ENCODE results near the gene ZNF33A.

The ZNF33A gene

DNA sequence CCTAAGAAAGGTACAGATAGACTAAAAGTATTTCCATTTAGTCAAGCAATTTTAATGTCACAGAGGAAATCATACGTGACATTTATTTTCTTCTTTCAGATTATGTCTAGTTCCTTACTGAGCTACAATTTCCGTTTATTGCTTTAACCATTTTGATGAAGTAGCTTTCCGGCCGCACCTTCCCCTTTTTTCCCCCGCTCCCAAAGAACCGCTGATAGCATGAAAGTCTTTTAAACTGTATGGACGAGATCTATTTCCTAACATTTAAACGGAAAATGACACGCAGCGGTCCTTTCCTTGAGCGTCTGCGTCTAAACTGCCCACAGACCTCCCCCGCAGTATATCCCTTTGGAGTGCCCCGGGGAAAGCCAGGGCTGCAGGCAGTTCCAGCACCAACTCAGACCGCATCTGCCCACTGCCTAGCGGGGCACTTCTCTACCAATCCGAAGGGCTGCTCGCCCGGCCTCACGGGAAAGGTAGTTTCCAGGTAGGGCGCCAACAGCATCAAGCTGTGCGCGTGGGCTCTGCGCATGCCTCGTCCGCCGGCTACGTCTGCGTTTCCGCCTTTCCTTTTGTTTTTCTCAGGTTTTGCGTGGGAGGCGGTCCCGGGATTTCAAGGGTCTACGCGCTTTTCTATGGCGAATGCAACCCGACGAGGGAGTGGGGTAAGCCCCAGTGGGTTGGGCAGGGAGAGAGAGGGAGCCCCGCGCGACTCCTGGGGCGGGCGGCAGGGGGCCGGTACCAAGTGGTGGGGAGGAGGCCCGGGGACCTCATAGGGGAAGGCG, at the start of gene ZNF33A:
TSS of gene ZNF33A (plus strand) at position 557 of the 785 bp plus-strand sequence. CDS start 1,667 bp downstream, outside the sequence.
- H3K4me3 ChIP-seq (ENCODE audit: low read depth, low read length): peak within 1 kb of the TSS; percentile 64
- peak; percentile 95 for DNase-seq (ENCODE audit: low read depth, low spot score)
- in situ Hi-C loops (cut with HindIII; ENCODE audit: low sequenced_read_pairs): no loop called here
- TF ChIP-seq, protein P1, sequence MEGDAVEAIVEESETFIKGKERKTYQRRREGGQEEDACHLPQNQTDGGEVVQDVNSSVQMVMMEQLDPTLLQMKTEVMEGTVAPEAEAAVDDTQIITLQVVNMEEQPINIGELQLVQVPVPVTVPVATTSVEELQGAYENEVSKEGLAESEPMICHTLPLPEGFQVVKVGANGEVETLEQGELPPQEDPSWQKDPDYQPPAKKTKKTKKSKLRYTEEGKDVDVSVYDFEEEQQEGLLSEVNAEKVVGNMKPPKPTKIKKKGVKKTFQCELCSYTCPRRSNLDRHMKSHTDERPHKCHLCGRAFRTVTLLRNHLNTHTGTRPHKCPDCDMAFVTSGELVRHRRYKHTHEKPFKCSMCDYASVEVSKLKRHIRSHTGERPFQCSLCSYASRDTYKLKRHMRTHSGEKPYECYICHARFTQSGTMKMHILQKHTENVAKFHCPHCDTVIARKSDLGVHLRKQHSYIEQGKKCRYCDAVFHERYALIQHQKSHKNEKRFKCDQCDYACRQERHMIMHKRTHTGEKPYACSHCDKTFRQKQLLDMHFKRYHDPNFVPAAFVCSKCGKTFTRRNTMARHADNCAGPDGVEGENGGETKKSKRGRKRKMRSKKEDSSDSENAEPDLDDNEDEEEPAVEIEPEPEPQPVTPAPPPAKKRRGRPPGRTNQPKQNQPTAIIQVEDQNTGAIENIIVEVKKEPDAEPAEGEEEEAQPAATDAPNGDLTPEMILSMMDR (IDR thresholded peaks at IDR 0.05; ENCODE audit: low read depth, low read length): no peak

DNA sequence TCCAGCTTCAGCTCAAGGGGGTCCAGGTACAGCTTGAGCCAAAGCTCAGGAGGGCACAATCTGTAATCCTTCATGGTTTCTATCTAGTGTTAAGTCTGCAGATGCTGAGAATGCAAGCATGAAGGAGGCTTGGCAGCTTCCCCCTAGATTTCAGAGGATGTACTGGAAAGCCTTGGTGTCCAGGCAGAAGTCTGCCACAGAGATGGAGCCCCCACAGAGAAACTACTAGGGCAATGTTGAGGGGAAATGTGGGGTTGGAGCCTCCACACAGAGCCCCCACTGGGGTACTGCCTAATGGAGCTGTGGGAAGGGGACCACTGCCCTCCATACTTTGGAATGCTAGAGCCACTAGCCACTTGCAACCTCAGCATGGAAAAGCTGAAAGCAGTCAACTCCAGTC, 45.5 kb upstream of the ZNF33A start:
- DNase-seq (ENCODE audit: low read depth, low spot score): no peak
- in situ Hi-C loops (cut with HindIII; ENCODE audit: low sequenced_read_pairs): no loop called here
- no peak overlapping the region for H3K4me3 ChIP-seq (ENCODE audit: low read depth, low read length)
- TF ChIP-seq, protein P1 (IDR thresholded peaks at IDR 0.05; ENCODE audit: low read depth, low read length): no peak

DNA sequence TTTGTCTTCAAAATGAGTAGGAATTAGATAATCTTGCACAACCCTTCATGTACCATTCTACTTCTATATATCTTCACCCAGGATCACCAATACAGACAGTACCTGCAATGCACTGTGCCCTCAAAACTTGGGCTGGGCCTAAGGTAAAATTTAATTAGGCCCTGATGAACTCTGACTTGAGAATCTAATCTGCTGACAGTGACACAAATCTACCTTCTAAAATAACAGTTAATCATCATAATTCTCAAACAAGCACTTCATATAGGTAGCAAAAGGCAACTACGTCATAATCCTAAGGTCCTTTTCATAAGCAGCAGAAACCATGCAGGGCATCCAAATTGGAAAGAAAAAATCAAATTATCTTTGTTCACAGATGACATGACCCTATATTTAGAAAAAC, 38.1 kb upstream of the ZNF33A start:
- TF ChIP-seq, protein P1 (IDR thresholded peaks at IDR 0.05; ENCODE audit: low read depth, low read length): no peak
- DNase-seq (ENCODE audit: low read depth, low spot score): no peak
- H3K4me3 ChIP-seq (ENCODE audit: low read depth, low read length): no peak overlapping the region
- in situ Hi-C loops (cut with HindIII; ENCODE audit: low sequenced_read_pairs): no loop called here

DNA sequence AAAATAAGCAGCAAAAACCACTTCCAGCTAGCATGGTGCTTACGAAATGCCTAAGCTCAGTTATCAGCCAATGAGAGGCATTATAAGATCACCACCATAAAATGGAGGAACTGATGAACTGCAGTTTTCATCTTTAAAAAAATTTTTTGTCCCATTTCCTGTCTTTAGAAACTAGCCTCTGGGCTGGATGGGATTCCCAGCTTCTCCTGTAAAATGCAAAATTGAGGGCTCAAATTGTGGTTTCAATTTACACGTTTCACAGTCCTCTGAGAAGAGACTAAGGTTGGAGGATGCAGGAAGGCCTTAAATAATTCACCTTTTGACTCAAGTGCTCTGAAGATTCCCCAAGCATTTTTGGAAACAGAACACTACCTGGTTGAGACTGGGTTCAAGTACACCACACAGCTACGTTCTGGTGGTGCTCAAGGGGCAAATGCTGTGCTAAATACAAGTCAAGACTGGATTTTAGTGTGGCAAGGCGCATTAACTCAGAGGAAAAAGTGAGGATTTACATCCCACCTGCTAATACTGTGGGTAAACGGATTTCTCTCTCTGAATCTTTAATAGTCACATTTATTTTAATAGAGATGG, 35.0 kb upstream of the ZNF33A start:
- peak; percentile 11 for DNase-seq (ENCODE audit: low read depth, low spot score)
- TF ChIP-seq, protein P1 (IDR thresholded peaks at IDR 0.05; ENCODE audit: low read depth, low read length): no peak
- in situ Hi-C loops (cut with HindIII; ENCODE audit: low sequenced_read_pairs): no loop called here
- peak overlapping the region; percentile 73 for H3K4me3 ChIP-seq (ENCODE audit: low read depth, low read length)

DNA sequence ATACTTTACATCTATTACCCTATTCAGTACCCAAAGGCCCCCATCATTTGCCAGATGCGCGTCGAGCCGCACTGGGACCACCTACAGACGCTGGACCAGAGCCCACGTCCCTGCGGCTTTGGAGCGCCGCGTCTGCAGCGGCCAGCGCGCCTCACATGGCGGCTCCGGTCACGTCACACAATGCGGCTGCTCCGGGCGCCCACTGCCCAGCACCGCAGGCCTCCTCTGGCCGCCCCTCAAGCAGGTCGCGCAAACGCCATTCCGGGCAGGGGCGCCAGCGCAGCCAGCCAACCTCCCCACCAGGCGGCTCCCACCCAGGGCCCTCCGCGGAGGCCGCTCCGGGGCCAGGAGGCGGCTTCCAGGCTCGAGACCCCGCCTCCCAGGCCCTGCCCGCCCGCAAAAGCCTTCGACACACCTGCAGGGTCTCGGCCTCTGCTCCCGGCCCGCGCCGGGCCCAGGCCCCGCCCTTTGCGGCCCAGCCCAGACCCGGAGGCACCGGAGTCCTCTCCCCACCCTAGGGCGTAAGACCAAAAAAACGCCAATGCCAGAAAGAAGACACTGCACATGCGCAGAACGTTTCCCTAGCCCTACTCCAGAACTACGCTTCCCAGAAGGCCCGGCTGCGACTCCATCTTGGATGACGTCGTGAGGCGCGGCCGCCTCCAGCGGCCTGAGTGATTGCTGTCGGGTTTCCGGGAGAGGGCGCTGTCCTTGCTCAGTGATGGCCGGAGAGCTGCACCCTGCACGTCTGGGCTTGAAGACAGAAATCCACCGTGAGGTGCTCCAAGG, 34.2 kb upstream of the ZNF33A start, which contains the start of gene ZNF25:
TSS of gene ZNF25 (minus strand) at position 557 of the 789 bp plus-strand sequence. CDS start 4,925 bp downstream, outside the sequence.
- H3K4me3 ChIP-seq (ENCODE audit: low read depth, low read length): peak within 1 kb of the TSS; percentile 73
- DNase-seq (ENCODE audit: low read depth, low spot score): peak; percentile 98
- TF ChIP-seq, protein P1 (IDR thresholded peaks at IDR 0.05; ENCODE audit: low read depth, low read length): peak; percentile 94
- in situ Hi-C loops (cut with HindIII; ENCODE audit: low sequenced_read_pairs): no loop called here

DNA sequence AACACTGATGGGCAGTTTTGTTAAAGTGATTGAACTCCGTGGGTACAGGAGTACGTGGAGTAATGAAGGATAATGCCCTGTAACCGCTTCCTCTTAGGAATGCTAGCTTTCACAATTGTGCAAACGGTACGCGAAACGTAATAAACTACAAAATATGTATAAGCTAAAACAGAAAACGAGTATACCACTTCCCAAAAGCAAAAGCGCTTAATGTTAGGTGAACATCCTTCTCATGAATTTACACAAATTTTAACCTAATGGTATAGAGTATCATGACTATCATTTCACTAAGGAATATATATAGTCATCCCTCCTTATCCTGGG, 33.6 kb upstream of the ZNF33A start:
- in situ Hi-C loops (cut with HindIII; ENCODE audit: low sequenced_read_pairs): no loop called here

More for the DNA sequence above, 33.6 kb upstream of the ZNF33A start:
- DNase-seq (ENCODE audit: low read depth, low spot score): no peak
- TF ChIP-seq, protein P1 (IDR thresholded peaks at IDR 0.05; ENCODE audit: low read depth, low read length): no peak
- H3K4me3 ChIP-seq (ENCODE audit: low read depth, low read length): peak overlapping the region; percentile 73
